HG02970 (cell line): ENCODE data around the gene FHAD1.
"Not testable (repeated sequence)": the region's sequence is repeated elsewhere in the genome, so short reads cannot be mapped to it uniquely, and the experiment has no call there.

ENCODE experiments used
- ATAC-seq: cut with Tn5 transposase; IDR thresholded peaks from one replicate; pipeline ENCODE4 v1.9.1; 2021; ENCODE audit warnings: mild to moderate bottlenecking, moderate library complexity, moderate number of reproducible peaks; ENCODE audit not compliant: unreplicated experiment, low FRiP score

The FHAD1 gene

DNA sequence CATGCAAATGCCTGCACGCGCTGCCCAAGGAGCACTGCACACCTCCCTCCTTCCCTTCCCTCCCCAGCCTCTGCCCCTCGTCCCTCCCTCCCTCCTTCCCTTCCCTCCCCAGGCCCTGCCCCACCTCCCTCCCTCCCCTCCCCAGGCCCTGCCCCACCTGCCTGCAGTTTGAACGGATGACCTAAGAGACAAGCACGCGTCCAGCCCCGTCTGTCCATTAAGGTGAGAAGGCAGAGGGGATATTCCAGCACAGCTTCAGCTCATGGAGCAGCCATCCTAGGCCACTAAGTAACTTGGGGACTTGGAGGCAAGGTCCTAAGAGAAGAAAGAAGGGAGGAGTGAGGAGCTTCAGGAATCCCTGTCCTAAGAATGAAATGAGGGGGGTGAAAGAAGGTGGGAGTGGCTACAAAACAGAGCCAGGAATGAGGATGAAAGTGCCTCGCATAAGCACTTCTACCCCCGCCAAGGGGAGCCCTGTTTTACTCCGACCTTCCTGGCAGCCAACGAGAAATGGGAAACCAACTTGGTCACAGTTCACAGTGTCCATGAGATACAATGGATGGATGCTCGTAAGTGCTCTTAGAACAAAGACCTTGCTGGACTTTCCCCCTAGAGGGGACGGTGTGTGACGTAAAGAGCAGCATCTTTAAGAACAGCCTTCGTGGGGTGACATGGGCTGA lies 141.3 kb downstream of the FHAD1 start:
- no peak for ATAC-seq

DNA sequence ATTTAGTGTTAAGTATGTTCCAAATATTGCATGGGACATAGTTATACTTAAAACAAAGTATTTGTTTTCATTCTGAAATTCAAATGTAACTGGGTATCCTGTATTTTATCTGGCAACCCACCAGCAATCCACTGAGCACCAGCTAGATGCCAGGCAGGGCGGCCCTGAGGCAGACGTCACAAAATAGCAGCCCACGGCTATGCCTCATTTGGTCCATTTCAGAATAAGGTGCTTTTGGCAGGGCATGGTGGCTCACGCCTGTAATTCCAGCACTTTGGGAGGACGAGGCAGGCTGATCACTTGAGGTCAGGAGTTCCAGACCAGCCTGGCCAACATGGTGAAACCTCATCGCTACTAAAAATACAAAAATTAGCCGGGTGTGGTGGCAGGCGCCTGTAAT lies 142.8 kb downstream of the FHAD1 start:
- ATAC-seq, result not testable (repeated sequence)

DNA sequence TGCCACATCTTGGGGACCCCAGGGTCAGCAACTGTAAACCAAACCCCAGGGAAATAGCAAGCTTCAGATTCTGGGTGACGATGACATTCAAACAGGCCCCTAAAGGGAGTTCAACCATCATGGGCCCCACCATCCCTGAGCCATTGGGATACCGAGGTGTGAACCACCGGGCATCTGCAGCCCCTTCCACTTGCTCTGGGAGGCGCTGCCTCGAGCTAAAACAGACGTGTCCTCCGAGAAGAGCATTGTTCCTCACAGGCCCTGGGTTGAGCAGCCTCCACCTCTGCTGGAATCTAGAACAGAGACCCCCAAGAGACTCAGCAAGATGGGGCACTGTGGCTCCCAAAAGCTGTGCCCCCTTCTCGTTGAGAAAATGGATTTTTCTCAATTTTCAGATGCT lies 143.6 kb downstream of the FHAD1 start:
- ATAC-seq, result no peak

DNA sequence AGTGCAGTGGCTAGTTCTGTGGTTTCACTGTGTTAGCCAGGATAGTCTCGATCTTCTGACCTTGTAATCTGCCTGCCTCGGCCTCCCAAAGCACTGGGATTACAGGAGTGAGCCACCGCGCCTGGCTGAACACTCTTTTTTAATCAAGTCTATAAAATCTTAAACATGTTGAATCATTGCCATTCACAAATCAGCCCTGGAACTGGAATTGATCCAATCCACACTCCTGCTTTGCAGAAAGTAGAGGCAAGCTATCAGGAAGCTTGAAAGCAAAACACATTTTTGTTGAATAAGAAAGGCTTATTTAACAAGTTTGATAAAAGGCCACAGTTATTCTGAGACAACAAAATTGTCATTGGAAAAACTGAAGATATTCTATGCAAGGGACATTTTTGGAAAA lies 144.3 kb downstream of the FHAD1 start:
- ATAC-seq, result no peak

DNA sequence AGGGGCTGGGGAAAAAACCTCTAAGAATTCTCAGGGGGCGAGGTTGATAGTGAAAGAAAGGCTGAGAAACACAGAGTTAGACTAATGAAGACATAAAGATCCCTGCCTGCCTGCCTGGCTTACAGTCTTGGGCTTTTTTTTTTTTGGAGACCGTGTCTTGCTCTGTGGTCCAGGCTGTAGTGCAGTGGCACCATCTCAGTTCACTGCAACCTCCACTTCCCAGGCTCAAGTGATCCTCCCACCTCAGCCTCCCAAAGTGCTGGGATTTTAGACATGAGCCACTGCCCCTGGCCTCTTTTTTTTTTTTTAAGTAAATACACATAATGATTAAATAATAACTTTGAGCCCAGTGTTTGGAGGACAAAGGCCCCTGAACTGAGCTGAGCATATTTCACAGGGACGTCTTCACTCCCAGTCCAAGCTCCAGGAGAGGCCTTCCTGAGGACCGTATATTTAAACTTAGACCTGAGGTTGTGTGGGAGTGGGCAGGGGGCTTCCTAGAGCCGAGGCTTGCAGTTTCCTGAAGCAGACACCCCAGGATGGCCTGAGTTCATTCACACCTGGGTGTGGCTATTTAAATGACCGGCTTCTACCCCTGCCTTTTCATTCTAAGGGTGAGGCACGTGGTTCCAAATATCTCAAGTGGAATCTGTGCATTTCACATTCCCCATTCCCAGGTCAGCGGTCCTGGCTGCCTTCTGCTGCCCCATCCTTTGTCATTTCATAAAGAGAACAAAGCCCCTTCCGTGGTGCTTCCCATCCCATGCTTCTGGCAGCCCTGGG lies 146.6 kb downstream of the FHAD1 start:
- no peak for ATAC-seq

DNA sequence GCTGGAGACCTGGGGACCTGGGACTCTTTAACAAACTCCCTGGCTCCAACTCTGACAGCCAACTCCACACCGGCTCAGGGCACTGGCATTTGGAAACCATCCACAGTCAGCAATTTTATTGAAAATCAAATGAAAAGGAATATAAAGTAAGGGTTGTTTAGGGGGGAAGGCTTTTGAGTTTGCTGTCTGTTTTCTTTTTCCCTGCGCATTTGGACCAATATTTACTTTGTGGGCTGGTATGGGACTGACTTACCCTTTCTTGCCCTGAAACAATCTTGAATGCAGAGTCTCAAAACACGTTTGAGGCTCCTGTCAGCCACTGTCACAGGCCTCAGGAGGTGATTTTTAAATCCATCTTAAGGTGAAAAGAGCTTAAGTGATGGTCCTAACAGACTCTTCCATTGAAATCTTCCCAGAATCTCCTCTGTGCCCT lies 147.3 kb downstream of the FHAD1 start:
- ATAC-seq, result no peak

- no peak for ATAC-seq
Observed at GRCh38 chr1:15397236-15397635, 150.2 kb downstream of the FHAD1 start.

DNA sequence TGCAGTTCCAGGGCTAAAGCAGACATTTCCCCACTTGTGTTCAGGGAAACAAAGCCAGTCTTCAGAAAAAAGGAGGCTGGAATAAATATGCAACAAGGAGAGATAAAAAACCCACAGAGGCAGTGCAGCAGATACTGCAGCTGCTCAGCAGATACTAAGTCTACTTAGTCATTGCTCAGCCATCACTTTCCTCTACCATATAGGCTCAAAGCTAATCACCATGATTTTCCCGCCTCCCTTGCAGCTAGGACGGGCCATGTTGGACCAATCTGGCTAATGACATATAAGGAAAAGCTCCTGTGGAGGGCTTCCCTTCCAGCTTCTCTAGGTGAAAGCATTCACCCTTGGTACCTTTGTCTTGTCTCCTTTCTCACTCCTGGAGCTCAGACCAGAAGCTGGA lies 152.7 kb downstream of the FHAD1 start:
- no peak for ATAC-seq

DNA sequence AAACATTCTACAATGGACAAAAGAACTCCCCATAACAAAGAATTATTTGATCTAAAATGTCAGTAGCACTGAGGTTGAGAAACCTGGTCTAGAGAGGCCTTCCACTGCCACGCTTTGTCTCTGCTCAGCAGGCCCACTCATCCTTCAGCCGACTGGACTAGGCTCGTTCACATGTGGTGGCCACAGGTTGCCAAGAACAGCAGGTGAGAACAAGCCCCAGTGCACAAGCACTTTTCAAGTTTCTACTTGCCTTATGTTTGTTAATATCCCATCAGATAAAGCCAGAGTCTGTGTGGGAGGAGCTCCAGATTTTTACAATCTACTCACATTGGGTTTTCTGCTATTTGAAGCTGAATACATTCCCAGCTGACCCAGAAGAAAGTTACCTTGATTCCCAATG lies 153.6 kb downstream of the FHAD1 start:
- ATAC-seq, result no peak

DNA sequence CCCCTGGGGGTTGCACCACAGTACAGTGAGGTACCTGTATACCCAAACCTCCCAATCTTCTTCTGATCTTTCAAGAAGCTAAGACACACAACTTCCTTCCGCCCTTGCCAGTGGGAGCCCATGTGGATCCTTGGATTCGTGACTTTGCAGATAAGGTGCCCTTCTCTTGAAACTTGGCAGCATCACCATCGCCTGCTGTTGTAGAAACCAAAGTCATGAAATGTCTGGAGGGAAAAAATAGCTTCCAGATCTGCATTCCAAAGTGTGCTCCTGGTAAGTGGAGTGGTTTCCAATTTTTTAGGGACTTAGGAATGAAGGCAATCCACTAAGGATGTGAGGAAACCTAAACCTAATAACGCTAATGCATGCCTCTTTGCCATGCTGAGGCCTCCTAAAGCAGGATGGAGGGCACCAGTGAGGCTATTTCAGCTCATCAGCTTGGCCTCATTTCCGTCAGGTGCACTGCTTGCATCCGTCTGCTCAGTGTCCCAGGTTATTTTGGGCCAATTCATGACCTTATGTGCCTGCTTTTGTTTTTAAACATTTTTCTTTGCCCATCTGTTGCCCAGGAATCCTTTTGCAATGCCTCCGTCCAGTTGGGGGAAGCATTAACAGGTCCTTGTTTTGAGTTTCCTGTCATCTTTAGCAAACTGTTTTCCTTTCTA lies 154.5 kb downstream of the FHAD1 start:
- no peak for ATAC-seq

GRCh38 chr1:15402809-15403450 lies 155.9 kb downstream of the FHAD1 start:
- ATAC-seq, result no peak

- ATAC-seq, result no peak
Observed at GRCh38 chr1:15403962-15404580, 157.0 kb downstream of the FHAD1 start.

- ATAC-seq, result no peak
Observed at GRCh38 chr1:15405106-15405850, 158.3 kb downstream of the FHAD1 start.

- ATAC-seq, result no peak
Observed at GRCh38 chr1:15406614-15407559, 159.9 kb downstream of the FHAD1 start.

DNA sequence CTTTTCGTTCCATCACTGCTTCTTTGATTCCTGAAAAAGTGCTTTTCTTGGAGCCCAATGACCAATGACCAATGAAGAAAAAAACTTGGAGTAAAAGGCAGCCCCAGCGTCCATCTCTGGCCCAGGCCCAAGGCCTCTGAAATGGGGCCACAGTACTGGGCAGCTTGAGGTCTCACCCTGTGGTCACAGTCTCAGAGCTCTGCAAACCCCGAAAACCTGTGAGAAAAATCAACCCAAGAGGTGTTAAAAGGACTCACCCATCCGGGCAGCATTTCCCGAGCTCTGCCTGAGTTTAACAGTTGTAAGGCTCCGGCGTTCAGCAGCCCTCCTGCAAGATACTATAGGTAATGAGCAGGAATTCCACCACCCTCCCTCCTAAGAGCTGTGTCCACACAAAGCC lies 160.6 kb downstream of the FHAD1 start:
- ATAC-seq, result no peak

DNA sequence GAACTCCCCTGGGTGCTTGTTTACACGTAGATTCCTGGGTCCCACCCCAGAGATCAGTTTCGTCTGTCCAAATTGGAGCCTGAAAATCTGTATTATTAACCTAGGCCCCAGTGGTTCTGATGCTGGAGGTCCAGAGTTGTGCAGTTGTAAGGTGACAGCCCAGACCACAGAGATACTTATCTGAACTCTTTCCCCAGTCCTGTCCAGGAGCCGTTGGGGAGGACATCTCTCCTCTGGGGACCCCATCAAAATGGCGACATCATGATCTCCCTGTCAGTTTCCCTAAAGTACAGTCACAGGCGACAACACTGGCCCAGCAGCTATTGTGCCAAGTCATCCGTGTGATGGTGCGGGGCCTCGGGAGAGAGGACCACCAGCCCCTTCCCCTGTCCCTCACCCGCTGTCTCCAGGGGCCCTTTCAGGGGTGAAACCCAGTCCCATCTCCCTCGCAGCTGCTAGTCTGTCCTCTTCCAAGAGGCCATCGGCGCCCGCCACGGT lies 161.9 kb downstream of the FHAD1 start:
- no peak for ATAC-seq

DNA sequence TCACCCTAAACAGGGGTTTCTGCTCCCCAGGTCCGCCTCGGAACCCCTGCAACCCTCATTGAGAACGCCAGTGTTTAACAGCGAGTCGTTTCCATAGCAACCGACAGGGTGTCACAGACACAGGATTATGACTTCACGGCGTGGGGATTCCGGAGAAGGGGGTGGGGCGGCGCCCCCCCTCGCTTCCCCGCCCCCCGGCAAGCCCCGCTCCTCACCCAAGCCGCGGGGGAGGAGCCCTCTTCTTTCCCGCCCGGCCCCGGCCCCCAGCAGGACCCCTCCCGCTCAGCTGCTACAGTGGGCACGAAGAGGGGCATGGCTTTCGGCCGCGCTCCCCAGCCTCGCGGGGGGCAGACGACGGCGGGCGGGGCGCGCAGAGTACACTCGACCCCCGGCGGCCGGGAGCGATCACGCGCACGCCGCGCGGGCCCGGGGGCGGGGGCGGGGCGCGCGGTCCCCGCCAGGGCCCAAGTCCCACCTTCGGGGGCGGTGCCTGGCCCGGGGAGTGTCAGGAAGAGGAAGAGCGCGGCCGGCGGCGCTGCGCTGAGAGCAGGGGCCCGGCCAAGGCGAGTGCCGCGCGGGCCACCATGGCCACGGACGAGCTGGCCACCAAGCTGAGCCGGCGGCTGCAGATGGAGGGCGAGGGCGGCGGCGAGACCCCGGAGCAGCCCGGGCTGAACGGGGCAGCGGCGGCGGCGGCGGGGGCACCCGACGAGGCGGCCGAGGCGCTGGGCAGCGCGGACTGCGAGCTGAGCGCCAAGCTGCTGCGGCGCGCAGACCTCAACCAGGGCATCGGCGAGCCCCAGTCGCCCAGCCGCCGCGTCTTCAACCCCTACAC lies 162.6 kb downstream of the FHAD1 start, which contains the start of gene EFHD2:
EFHD2 (plus strand) TSS at position 501 of the 835 bp plus-strand sequence; CDS start at position 585, 84 bp downstream.
- peak; percentile 73 for ATAC-seq
